GM12892 (cell line): ENCODE measurements around the gene SMG7.
A peak's percentile ranks its signal among the peaks of the same experiment; 100 is the strongest.

ENCODE experiments used
- DNase-seq: peaks from one replicate; pipeline ENCODE4 v3.0.0; 2011; ENCODE audit not compliant: insufficient read length
- FAIRE-seq: peaks from 2 replicates; lab custom pipeline; 2011; peaks lifted over from hg19 to GRCh38; lab: Jason Lieb, UNC
- POLR2A ChIP-seq: IDR thresholded peaks from 2 replicates; pipeline ENCODE4 v1.6.1; 2011; ENCODE audit warnings: low read depth, low read length, control low read depth
- POLR2AphosphoS5 ChIP-seq: IDR thresholded peaks from 2 replicates; pipeline ENCODE4 v1.6.1; 2011; ENCODE audit warnings: low read depth, low read length, control low read depth
- TAF1 ChIP-seq: IDR thresholded peaks from 2 replicates; pipeline ENCODE4 v1.6.1; 2011; ENCODE audit warnings: low read depth, mild to moderate bottlenecking, control low read depth, low read length, borderline replicate concordance

Gene SMG7

DNA sequence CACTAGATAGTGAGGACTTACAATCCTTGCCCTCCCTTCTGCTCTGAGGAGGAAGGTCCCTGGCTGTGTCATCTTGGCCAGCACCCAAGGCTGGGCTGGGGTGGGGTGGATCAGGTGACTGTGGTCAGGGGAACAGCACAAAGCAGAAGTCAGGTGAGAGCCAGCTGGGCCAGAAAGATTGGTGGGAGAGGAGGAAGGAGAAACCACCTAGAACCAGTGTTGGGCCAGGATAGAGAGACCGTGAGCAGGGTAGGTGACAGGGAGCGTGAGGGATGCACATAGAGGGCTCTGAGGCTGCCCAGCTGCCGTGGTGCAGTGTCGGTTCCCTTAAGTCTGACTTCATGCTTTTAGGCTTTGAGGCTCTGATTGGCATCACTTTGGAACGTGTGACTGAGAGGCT, 95.3 kb downstream of the SMG7 start:
- DNase-seq (no peak), FAIRE-seq (no peak)
- TF ChIP-seq POLR2AphosphoS5 (no peak), TAF1 (no peak), POLR2A (no peak)

DNA sequence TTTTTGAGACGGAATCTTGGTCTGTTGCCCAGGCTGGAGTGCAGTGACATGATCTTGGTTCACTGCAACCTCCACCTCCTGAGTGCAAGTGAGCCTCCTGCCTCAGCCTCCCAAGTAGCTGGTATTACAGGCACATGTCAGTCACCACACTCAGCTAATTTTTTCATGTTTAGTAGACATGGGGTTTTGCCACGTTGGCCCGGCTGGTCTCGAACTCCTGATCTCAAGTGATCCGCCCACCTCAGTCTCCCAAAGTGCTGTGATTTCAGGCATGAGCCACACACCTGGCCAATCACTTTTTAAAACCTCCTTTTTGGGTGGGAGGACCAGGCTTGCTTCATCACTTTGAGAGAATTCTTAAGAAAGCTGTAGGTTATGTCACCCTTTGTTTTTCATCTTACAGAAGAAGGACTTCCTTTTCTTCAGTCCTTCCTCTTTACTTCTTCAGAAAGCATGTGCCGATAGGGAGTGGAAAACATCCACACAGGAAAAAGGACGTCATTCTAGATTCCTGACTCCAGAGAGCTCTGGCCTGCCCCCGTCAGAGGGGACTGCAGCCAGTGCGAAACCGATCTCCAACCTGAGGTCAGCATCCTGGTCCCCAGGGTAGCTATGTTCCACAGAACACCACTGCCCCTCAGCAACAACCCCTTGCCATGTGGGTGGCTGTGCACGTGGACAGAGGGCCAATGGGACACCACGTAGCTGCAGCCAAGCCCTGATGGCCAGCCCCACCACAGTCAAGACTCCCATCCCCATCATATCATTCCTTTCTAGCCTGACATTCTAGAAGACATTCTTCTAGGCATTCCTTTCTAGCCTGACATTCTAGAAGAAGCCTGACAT, 96.1 kb downstream of the SMG7 start:
- DNase-seq (no peak), FAIRE-seq (no peak)
- no peak for TF ChIP-seq TAF1
- TF ChIP-seq POLR2A = no peak
- TF ChIP-seq POLR2AphosphoS5 = no peak

DNA sequence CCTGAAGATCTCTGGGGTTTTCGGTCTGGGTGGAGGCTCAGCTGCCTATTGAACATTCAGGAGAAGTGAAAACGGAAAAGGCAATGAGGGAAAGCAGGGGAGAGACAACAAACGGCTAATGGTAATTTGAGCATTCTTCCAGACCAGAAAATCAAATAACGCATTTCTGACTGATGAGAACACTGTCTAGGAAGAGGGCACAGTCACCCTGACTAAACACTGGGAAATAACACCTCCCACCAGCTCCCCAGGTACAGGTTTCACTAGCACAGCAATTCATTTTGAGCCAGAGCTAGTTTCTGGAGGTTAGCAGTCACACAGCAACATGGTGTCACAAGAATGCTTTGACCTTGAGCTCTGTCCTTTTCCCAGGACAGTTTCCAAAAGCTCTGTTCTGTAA, 96.8 kb downstream of the SMG7 start:
- no peak for FAIRE-seq
- DNase-seq = no peak
- TF ChIP-seq POLR2A (no peak), POLR2AphosphoS5 (no peak), TAF1 (no peak)

DNA sequence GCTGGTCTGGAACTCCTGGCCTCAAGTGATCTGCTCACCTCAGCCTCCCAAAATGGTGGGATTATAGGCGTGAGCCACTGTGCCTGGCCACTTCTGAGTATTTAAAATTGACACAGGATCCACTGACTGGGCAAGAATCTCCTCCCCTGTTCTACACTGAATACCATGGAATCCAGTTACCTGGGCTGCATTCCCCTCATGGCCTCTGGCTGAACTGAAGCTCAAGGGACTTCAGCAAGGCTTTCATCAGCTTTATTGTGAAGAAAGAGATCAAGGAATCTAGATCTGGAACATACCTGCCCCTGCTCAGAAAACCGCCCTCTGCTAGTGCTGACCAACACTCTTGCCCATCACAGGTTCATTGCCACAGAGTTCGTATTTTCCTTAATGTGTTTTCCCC, 97.5 kb downstream of the SMG7 start:
- no peak for TF ChIP-seq POLR2A
- no peak for TF ChIP-seq TAF1
- TF ChIP-seq POLR2AphosphoS5 = no peak
- FAIRE-seq (no peak), DNase-seq (no peak)

DNA sequence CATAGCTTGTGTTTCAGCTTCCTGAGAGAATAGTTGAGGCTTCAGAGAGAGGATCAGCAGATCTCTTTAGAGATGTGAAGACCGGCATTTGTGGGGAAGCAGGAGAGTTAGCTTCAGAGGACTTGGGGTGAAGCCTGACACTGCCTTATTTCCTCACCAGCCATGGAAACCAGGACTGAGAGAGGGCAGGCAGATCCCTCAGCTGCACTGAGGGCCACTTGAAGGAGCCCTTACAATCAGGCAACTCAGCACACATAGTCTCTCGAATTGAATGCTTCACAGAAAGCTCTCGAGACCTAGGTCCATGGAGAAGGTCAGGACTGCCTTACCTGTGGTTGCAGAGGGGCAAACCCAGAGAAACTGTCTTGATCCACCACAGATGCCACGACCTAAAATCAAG, 98.2 kb downstream of the SMG7 start:
- no peak for FAIRE-seq

DNA sequence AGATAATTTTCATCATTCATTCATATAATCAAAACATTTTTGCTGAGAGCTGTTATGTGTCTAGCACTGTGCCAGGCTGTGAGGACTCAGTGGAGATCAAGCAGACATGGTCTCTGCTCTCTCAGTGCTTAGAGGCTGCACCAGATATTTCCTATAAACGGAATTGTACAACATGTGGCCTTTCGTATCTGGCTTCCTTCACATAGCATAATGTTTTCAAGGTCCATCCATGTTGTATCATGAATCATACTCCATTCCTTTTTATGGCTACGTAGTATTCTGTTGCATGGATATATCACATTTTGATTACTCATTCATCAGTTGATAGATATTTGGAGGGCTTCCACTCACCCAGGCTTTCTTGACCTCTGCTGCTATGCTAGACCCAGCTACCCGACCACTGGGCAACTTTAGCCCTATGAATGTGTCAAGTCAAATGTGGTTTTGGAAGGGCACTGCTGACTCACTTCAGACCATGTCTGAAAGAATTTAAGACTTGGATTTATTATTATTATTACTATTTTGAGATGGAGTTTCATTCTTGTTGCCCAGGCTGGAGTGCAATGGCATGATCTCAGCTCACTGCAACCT, 99.5 kb downstream of the SMG7 start:
- TF ChIP-seq POLR2AphosphoS5 = no peak
- TF ChIP-seq POLR2A = no peak
- no peak for TF ChIP-seq TAF1
- FAIRE-seq (no peak), DNase-seq (no peak)

More for the DNA sequence above, 98.2 kb downstream of the SMG7 start:
- TF ChIP-seq POLR2AphosphoS5 (no peak), POLR2A (0 out of 2 replicates have a peak, but pooled peaks have one; percentile 38)
- DNase-seq = no peak

DNA sequence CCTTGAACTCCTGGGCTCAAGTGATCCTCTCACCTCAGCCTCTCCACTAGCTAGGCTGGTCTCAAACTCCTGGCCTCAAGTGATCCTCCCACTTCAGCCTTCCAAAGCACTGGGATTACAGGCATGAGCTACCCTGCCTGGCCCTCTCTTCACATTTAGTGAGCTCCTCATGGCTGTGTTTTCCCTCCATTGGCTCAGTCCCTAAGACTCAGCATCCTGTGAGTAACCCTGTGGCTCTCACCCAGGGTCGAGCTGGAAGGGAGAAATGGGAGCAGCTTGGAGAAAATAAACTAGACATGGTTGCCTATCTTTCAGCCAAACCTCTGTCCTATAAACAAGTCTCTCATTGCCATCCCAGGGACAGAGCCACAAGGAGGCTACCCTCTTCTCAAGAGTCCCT, 100.4 kb downstream of the SMG7 start:
- TF ChIP-seq POLR2AphosphoS5 (no peak), POLR2A (no peak), TAF1 (no peak)
- no peak for DNase-seq
- no peak for FAIRE-seq

DNA sequence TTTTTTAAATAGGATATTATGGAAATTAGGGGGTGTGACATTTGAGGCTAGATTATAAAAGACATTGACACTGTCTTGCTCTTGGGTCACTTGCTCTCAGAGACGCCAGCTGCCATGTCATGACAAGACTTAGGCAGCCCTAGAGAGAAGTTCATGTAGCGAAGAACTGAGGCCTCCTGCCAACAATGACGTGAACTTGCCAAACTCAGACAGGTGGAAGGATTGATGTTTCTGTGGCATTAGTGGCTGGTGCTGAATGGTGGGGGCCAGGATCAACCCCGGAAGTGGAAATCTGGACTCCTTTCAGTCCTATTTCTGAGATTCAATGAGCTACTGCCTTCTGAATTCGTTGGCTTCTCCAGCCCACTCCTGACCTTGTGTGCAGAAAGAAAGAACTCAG, 103.3 kb downstream of the SMG7 start:
- TF ChIP-seq TAF1 (no peak), POLR2A (no peak), POLR2AphosphoS5 (no peak)
- FAIRE-seq = no peak
- DNase-seq = no peak

DNA sequence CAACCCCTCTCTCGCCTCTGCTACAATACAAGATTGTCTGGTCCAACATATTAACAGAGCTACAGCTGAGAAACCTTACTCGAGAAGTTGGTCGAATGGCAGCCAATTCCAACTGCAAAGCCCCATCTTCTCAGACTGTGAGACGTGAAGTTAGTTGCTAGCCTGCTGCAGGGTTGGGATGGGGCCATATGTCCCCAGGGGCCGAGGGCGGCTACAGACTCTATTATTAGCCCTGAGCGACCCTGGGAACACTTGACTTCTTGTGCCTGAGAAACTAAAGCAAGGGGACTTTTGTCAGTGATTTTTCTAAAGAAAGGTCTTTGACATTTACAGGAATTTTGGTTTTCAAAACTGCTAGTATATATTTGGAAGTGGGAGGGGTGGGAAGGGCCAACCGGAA, 104.2 kb downstream of the SMG7 start:
- TF ChIP-seq POLR2A (no peak), POLR2AphosphoS5 (no peak), TAF1 (no peak)
- DNase-seq = no peak
- FAIRE-seq = no peak

DNA sequence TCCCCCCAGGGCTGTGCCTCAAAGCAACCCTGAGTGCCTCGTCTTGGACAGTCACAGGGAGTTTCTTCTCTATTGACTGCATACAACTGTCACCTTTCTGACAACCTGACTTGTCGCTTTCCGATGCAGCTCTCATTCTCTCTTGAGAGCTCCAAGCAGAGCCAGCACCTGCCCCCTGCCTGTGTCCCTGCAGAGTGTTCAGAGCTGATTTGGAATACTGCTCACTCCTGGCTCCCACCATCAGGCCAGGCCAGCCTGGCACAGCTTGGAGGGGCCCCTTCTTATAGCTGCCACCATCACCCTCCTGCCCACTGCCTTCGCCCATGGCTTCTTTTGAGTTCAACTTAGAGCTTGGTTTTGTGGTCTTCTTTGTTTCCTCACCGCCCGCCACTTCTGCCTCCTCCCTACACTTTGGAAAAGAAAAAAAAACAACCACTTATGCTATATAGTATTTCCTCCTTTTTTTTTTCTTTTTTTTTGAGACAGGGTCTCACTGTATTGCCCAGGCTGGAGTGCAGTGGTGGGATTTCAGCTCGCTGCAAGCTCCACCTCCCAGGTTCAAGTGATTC, 105.7 kb downstream of the SMG7 start:
- FAIRE-seq (no peak), DNase-seq (no peak)
- TF ChIP-seq POLR2A (no peak), TAF1 (no peak), POLR2AphosphoS5 (no peak)

DNA sequence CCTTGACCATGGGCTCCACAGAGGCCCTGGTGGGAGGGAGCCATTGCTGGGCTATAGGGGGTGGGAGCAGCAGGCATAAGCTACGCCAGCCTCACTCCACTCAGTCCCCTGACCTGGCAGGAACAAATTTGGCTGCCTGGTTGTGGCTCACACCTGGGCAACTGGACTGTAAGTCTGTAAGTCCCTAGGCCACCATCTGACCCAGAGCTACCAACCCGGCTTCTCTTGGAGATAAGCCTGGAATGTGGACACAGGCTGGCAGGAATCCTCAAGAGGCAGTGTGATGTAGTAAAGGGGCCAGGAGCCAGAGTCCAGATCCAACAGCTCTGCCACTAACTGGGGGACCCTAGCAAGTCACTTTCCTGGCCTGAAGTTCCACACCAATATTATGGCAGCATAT, 106.6 kb downstream of the SMG7 start:
- TF ChIP-seq POLR2AphosphoS5 (no peak), TAF1 (no peak), POLR2A (no peak)
- DNase-seq = no peak
- no peak for FAIRE-seq
